ENCODE measurements around the gene GARNL3. TPM values are rescaled to one million over a fixed set of nuclear protein-coding genes. Genes with fewer than 3 reads are reported as not detected.

The GARNL3 gene
- total and polyA plus RNA-seq, 2 of the 13 experiments (the other 11 are each of a cell fraction or from before 2014, with no cell fraction given), result 3.9 to 11.0 TPM

DNA sequence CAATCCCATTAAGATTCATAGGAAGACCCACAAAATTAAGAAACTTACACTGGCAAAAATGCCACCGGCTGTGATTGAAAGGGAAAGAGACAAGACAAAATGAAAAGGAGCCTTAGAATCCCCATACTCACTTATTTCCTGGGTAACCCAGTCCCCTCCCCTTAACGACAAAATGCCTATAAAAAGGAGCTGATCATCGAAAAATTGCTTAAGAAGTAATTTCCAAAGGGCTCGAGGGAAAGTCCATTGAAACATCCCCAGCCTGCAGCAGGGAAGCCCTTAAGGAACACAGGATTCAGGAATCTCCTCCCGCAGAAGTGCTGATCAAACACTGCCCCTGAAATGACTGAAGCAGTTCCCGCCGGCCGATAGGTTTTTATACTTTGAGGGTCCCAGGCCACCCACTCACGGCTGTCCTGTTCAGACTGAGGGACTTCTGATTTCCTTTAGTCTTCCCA lies 158.9 kb downstream of the GARNL3 start:
- 0 out of 2 replicates have a peak, but pooled peaks have one; percentile 0 for TF ChIP-seq KLF12 (CRISPR knock-in tag; IDR thresholded peaks at IDR 0.05; ENCODE audit: borderline replicate concordance)
- TF ChIP-seq, protein P1, sequence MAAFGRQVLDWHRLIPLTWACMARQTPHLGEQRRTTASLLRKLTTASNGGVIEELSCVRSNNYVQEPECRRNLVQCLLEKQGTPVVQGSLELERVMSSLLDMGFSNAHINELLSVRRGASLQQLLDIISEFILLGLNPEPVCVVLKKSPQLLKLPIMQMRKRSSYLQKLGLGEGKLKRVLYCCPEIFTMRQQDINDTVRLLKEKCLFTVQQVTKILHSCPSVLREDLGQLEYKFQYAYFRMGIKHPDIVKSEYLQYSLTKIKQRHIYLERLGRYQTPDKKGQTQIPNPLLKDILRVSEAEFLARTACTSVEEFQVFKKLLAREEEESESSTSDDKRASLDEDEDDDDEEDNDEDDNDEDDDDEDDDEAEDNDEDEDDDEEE (CRISPR knock-in tag; IDR thresholded peaks at IDR 0.05), result 0 out of 2 replicates have a peak, but pooled peaks have one; percentile 3
- TF ChIP-seq TCF12 (IDR thresholded peaks at IDR 0.05), result no peak
- TF ChIP-seq TCF12 (CRISPR knock-in tag; IDR thresholded peaks at IDR 0.05), result 0 out of 2 replicates have a peak, but pooled peaks have one; percentile 10
- peak; percentile 25 for TF ChIP-seq MED8 (CRISPR knock-in tag; IDR thresholded peaks at IDR 0.05; ENCODE audit: insufficient replicate concordance)
- TF ChIP-seq HDAC1 (CRISPR knock-in tag; IDR thresholded peaks at IDR 0.05), result no peak
- TF ChIP-seq ZNF317 (CRISPR knock-in tag; IDR thresholded peaks at IDR 0.05), result 0 out of 2 replicates have a peak, but pooled peaks have one; percentile 33
- TF ChIP-seq MBD4 (IDR thresholded peaks at IDR 0.05; ENCODE audit: borderline replicate concordance, low read length), result 0 out of 2 replicates have a peak, but pooled peaks have one; percentile 18
- no peak for TF ChIP-seq ZZZ3 (CRISPR knock-in tag; IDR thresholded peaks at IDR 0.05; ENCODE audit: borderline replicate concordance)
- CTCF ChIA-PET (ENCODE audit: low intra/inter-chr PET ratio, low total read pairs), result no interaction called here
- Histone ChIP-seq H3K27ac (ENCODE audit: extremely low read length, insufficient read depth, low read length) (peak overlapping the region; percentile 95), H3K79me2 (ENCODE audit: insufficient read depth, low read length) (peaks cover 52% of the 10 kb centered on the region), H3K27me3 (ENCODE audit: control insufficient read depth in 1 of 2, insufficient read depth in 2 of 2, low read length in 2 of 2) (no peaks in the 10 kb centered on the region; a peak in 1 of 5 replicates), H2AFZ (ENCODE audit: low read length) (peak overlapping the region; percentile 97), H3K9me3 (ENCODE audit: low read length) (no peaks in the 10 kb centered on the region), H3K4me2 (ENCODE audit: low read depth, low read length) (peak overlapping the region; percentile 89), H3K4me1 (ENCODE audit: insufficient read depth, low read length) (peaks cover 47% of the 10 kb centered on the region), H3K36me3 (replicated peaks in 1 of 2; ENCODE audit: control insufficient read depth in 1 of 2, insufficient read depth in 2 of 2, low read length in 2 of 2) (peaks cover under 1 to 6% of the 10 kb centered on the region in 2 experiments; a peak in 3 of 5 replicates), H3K4me3 (replicated peaks in 1 of 3; ENCODE audit: insufficient read depth in 1 of 3, low read depth in 2 of 3, low read length in 3 of 3) (peak overlapping the region; percentile 87 to 97 (median 93)), H4K20me1 (ENCODE audit: insufficient read depth, low read length) (no peaks in the 10 kb centered on the region), H3K9ac (ENCODE audit: insufficient read depth, low read depth, low read length) (peak overlapping the region; percentile 88)
- BruUV-seq (replicated peaks), result TSS peak; percentile 85
- POLR2A ChIA-PET, result interaction anchor here (1.0 to 3.3 kb wide), 12 partner anchors 16 to 209 kb away, joined by 3 to 39 read pairs (median 6); partner anchors contain the start of genes LRSAM1, RPL12 and SLC2A8
- 0% methylated on average over 5 of the region's 9 CpGs for WGBS (ENCODE audit: low lambda C conversion rate)
- in situ Hi-C loops (cut with HindIII; ENCODE audit: extremely low pct_ligation_motif_present, low pct_unique_long_range_greater_than_20kb) (no loop called here), intact Hi-C loops (cut with micrococcal nuclease; ENCODE audit: unreplicated experiment) (loop anchor here (5.0 kb wide), 1 partner anchor 211 kb away; no protein-coding TSS in a partner anchor)
- ATAC-seq (peak; percentile 26), DNase-seq (ENCODE audit: low spot score) (no peak), FAIRE-seq (no peak)
